Coronary artery (tissue), 2 donors: Measurements from ENCODE around the gene ALG13.
"Not testable (repeated sequence)": the region's sequence is repeated elsewhere in the genome, so short reads cannot be mapped to it uniquely, and the experiment has no call there.

Source experiments
- DNase-seq: peaks from one replicate; pipeline ENCODE4 v3.0.0-alpha.2; 2017; ENCODE audit warnings: low spot score
- H3K27ac ChIP-seq, 2 donors: fragments of 200-600 bp; sonication (generic); one replicate each; pipeline ENCODE4 v1.5.1; 2016 to 2019
- H3K4me3 ChIP-seq: fragments of 200-600 bp; sonication (generic); 2 replicates; pipeline ENCODE4 v1.5.1; 2016; ENCODE audit warnings: mild to moderate bottlenecking, moderate library complexity
- TF ChIP-seq, protein P1 (sequence below): fragments of 200-600 bp; sonication (generic); IDR thresholded peaks from one replicate; pipeline ENCODE4 v1.5.1; 2019; ENCODE audit warnings: antibody characterized with exemption

Gene ALG13

GRCh38 chrX:111680988-111681779, at the start of gene ALG13:
ALG13 (plus strand) TSS chrX:111681170; CDS start chrX:111681219, 49 bp downstream.
- Histone ChIP-seq H3K27ac (peak within 1 kb of the TSS; percentile 94 to 99), H3K4me3 (peak within 1 kb of the TSS; percentile 84)
- TF ChIP-seq, protein P1, sequence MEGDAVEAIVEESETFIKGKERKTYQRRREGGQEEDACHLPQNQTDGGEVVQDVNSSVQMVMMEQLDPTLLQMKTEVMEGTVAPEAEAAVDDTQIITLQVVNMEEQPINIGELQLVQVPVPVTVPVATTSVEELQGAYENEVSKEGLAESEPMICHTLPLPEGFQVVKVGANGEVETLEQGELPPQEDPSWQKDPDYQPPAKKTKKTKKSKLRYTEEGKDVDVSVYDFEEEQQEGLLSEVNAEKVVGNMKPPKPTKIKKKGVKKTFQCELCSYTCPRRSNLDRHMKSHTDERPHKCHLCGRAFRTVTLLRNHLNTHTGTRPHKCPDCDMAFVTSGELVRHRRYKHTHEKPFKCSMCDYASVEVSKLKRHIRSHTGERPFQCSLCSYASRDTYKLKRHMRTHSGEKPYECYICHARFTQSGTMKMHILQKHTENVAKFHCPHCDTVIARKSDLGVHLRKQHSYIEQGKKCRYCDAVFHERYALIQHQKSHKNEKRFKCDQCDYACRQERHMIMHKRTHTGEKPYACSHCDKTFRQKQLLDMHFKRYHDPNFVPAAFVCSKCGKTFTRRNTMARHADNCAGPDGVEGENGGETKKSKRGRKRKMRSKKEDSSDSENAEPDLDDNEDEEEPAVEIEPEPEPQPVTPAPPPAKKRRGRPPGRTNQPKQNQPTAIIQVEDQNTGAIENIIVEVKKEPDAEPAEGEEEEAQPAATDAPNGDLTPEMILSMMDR = peak; percentile 29
- peak; percentile 89 for DNase-seq

DNA sequence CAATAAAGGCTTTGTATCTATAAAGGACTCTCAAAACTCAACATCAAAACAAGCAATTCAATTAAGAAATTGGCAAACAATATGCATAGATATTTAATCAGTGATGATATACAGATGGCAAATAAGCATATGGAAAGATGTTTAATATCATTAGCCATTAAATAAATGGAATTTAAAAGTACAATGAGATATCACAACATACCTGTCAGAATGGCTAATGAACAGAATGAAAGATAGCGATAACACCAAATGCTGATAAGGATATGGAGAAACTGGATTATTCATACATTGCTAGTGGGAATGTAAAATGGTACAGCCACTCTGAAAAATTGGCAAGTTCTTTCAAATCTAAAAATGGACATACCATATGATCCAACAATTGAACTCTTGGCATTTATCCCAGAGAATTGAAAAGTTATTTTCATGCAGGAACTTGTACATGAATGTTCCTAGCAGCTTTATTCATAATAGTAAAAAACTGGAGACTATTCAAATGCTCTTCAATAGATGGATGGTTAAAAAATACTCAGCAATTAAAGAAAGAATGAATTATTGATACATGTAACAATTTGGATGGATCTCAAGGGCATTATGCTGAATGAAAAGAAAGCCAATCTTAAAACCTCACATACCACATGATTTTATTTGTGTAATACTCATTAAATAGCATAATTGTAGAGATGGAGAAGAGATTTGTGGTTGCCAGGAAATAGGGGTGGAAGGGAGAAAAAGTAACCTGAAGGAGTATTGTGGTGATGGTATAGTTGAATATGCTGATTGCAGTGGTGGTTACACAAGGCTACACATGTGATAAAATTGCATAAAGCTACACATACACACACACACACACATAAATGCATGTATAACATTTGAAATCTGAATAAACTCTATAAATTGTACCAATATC, 45.9 kb upstream of the ALG13 start:
- TF ChIP-seq, protein P1 = no peak
- no peak for DNase-seq
- Histone ChIP-seq H3K27ac (no peak overlapping the region), H3K4me3 (no peak overlapping the region)

DNA sequence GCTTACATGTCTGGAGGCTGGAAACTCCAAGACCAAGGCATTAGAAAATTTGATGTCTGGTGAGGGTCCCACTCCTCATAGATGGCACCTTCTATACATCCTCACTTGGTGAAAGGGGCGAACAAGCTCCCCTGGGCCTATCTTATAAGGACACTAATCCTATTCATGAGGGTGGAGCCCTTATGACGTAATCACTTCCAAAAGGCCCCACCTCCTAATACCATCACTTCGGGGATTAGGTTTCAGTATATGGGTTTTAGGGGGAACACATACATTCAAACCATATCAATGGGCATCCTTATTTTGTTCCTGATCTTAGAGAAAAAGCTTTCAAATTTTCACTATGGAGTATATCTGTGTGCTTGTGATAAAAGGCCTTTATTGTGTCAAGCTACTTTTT, 39.0 kb upstream of the ALG13 start:
- no peak for DNase-seq
- TF ChIP-seq, protein P1 = no peak
- no peak overlapping the region for H3K27ac ChIP-seq
- no peak overlapping the region for H3K4me3 ChIP-seq

DNA sequence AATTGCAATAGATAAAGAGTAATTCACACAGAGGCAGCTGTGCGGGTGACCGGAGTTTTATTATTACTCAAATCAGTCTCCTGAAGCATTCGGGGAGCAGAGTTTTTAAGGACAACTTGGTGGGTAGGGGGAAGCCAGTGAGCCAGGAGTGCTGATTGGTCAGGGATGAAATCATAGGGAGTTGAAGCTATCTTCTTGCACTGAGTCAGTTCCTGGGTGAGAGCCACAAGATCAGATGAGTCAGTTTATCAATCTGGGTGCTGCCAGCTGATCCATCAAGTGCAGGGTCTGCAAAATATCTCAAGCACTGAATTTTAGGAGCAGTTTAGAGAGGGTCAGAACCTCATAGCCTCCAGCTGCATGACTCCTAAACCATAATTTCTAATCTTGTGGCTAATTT, 35.8 kb upstream of the ALG13 start:
- not testable (repeated sequence) for DNase-seq, H3K27ac ChIP-seq, H3K4me3 ChIP-seq

GRCh38 chrX:111645607-111646006, 35.4 kb upstream of the ALG13 start:
- no peak overlapping the region for H3K4me3 ChIP-seq
- no peak for DNase-seq
- TF ChIP-seq, protein P1 = no peak
- H3K27ac ChIP-seq = no peak overlapping the region

- H3K27ac ChIP-seq = no peak overlapping the region
- no peak overlapping the region for H3K4me3 ChIP-seq
- TF ChIP-seq, protein P1 = no peak
- no peak for DNase-seq
Measured at GRCh38 chrX:111646515-111646914, 34.5 kb upstream of the ALG13 start.

GRCh38 chrX:111648802-111649201, 32.2 kb upstream of the ALG13 start:
- no peak for DNase-seq
- Histone ChIP-seq H3K27ac (no peak overlapping the region), H3K4me3 (no peak overlapping the region)
- TF ChIP-seq, protein P1 = no peak
